ENCODE data around the gene LPP. TPM values are rescaled to one million over a fixed set of nuclear protein-coding genes. Genes with fewer than 3 reads are reported as not detected.

LPP gene
- total and polyA plus RNA-seq, 2 donors (not counting 1 experiment from before 2014, with no cell fraction given) = 7.6 to 81.7 TPM

- Histone ChIP-seq H2AFZ (ENCODE audit: insufficient read depth, low read depth, low read length, poor library complexity, severe bottlenecking) (no peak overlapping the region), H3K4me2 (replicated peaks; ENCODE audit: low read depth, low read length, poor library complexity, severe bottlenecking) (no peak overlapping the region), H3K27me3 (replicated peaks in 1 of 4; ENCODE audit: control extremely low read depth in 1 of 4, control insufficient read depth in 3 of 4, insufficient read depth in 4 of 4, low read length in 3 of 4) (no peaks in the 10 kb centered on the region), H3K79me2 (ENCODE audit: control insufficient read depth, insufficient read depth, low read length) (no peaks in the 10 kb centered on the region), H3K27ac (ENCODE audit: low read length in 2 of 2) (no peak overlapping the region), H3K36me3 (replicated peaks in 1 of 2; ENCODE audit: control extremely low read depth in 1 of 2, control insufficient read depth in 1 of 2, extremely low read depth in 1 of 2, insufficient read depth in 2 of 2, low read length in 1 of 2) (peaks cover 0 to 2% of the 10 kb centered on the region in 2 experiments), H3K4me1 (ENCODE audit: control insufficient read depth in 2 of 2, insufficient read depth in 2 of 2, low read length in 2 of 2) (no peaks in the 10 kb centered on the region), H3K9me3 (ENCODE audit: control extremely low read depth in 1 of 3, control insufficient read depth in 2 of 3, insufficient read depth in 1 of 3, low read length in 2 of 3) (no peaks in the 10 kb centered on the region), H3K4me3 (ENCODE audit: control extremely low read depth in 1 of 5, extremely low read depth in 1 of 5, insufficient read depth in 1 of 5, low read depth in 2 of 5, low read length in 4 of 5) (no peak overlapping the region), H4K20me1 (ENCODE audit: control insufficient read depth, insufficient read depth, low read length, poor library complexity, severe bottlenecking) (no peaks in the 10 kb centered on the region), H3K9ac (ENCODE audit: low read length) (no peak overlapping the region)
- no peaks in the 10 kb centered on the region for H3K27me3 Mint-ChIP-seq
- no peak overlapping the region for H3K27ac Mint-ChIP-seq
- CTCF ChIA-PET = interaction anchor here (1.0 kb wide), 1 partner anchor 979 kb away, joined by 3 read pairs; no protein-coding TSS in a partner anchor
- no peak overlapping the region for H3K4me3 Mint-ChIP-seq
- no peak for DNase-seq
- ATAC-seq (ENCODE audit: low read depth) = no peak
- TF ChIP-seq EZH2 (IDR thresholded peaks at IDR 0.05; ENCODE audit: borderline replicate concordance, insufficient read depth, low read depth, low read length, poor library complexity, severe bottlenecking) (no peak), CTCF (IDR thresholded peaks at IDR 0.05) (no peak)
- intact Hi-C loops (cut with micrococcal nuclease) = no loop called here
- POLR2A ChIA-PET = no interaction called here
- H3K4me1 Mint-ChIP-seq = no peaks in the 10 kb centered on the region
- no peaks in the 10 kb centered on the region for H3K9me3 Mint-ChIP-seq (ENCODE audit: insufficient read depth)
Observed at GRCh38 chr3:188720636-188721035, 566.7 kb downstream of the LPP start.

GRCh38 chr3:188721312-188721711 lies 567.4 kb downstream of the LPP start:
- no peaks in the 10 kb centered on the region for H3K9me3 ChIP-seq (ENCODE audit: control extremely low read depth in 1 of 3, control insufficient read depth in 2 of 3, insufficient read depth in 1 of 3, low read length in 2 of 3)
- ATAC-seq (ENCODE audit: low read depth) (no peak), DNase-seq (no peak)
- H3K4me1 ChIP-seq (ENCODE audit: control insufficient read depth in 2 of 2, insufficient read depth in 2 of 2, low read length in 2 of 2) = no peaks in the 10 kb centered on the region
- no peak overlapping the region for H3K4me3 ChIP-seq (ENCODE audit: control extremely low read depth in 1 of 5, extremely low read depth in 1 of 5, insufficient read depth in 1 of 5, low read depth in 2 of 5, low read length in 4 of 5)
- CTCF ChIA-PET = interaction anchor here (1.0 kb wide), 1 partner anchor 980 kb away, joined by 3 read pairs; no protein-coding TSS in a partner anchor
- H3K27me3 ChIP-seq (replicated peaks in 1 of 4; ENCODE audit: control extremely low read depth in 1 of 4, control insufficient read depth in 3 of 4, insufficient read depth in 4 of 4, low read length in 3 of 4) = no peaks in the 10 kb centered on the region
- H3K27me3 Mint-ChIP-seq = no peaks in the 10 kb centered on the region
- H3K4me3 Mint-ChIP-seq = no peak overlapping the region
- peaks cover 0 to under 1% of the 10 kb centered on the region in 2 experiments for H3K36me3 ChIP-seq (replicated peaks in 1 of 2; ENCODE audit: control extremely low read depth in 1 of 2, control insufficient read depth in 1 of 2, extremely low read depth in 1 of 2, insufficient read depth in 2 of 2, low read length in 1 of 2)
- no peak overlapping the region for H3K27ac ChIP-seq (ENCODE audit: low read length in 2 of 2)
- H4K20me1 ChIP-seq (ENCODE audit: control insufficient read depth, insufficient read depth, low read length, poor library complexity, severe bottlenecking) = no peaks in the 10 kb centered on the region
- intact Hi-C loops (cut with micrococcal nuclease) = no loop called here
- no peak overlapping the region for H3K4me2 ChIP-seq (replicated peaks; ENCODE audit: low read depth, low read length, poor library complexity, severe bottlenecking)
- WGBS (ENCODE audit: insufficient coverage) = no CpG with 5 or more reads among the region's 4 CpGs
- POLR2A ChIA-PET = no interaction called here
- H3K4me1 Mint-ChIP-seq = no peaks in the 10 kb centered on the region
- H3K79me2 ChIP-seq (ENCODE audit: control insufficient read depth, insufficient read depth, low read length) = no peaks in the 10 kb centered on the region
- TF ChIP-seq EZH2 (IDR thresholded peaks at IDR 0.05; ENCODE audit: borderline replicate concordance, insufficient read depth, low read depth, low read length, poor library complexity, severe bottlenecking) = no peak
- TF ChIP-seq CTCF (IDR thresholded peaks at IDR 0.05) = no peak
- H2AFZ ChIP-seq (ENCODE audit: insufficient read depth, low read depth, low read length, poor library complexity, severe bottlenecking) = no peak overlapping the region
- H3K9ac ChIP-seq (ENCODE audit: low read length) = no peak overlapping the region
- H3K9me3 Mint-ChIP-seq (ENCODE audit: insufficient read depth) = no peaks in the 10 kb centered on the region
- no peak overlapping the region for H3K27ac Mint-ChIP-seq
